Progenitor cell of endocrine pancreas (in vitro differentiated cells): ENCODE measurements around the gene C10orf105. TPM values are rescaled to one million over a fixed set of nuclear protein-coding genes. Genes with fewer than 3 reads are reported as not detected.

Experiments
- DNase-seq: peaks from one replicate; pipeline ENCODE4 v3.0.0; 2021; ENCODE audit warnings: low spot score; ENCODE audit not compliant: unreplicated experiment
- H3K27ac Mint-ChIP-seq: 2 replicates; pipeline ENCODE4 v1.8.0; 2021; ENCODE audit warnings: mild to moderate bottlenecking, moderate library complexity, mixed read lengths
- H3K27me3 Mint-ChIP-seq: 2 replicates; pipeline ENCODE4 v1.8.0; 2021; ENCODE audit warnings: mixed read lengths
- H3K36me3 Mint-ChIP-seq: 2 replicates; pipeline ENCODE4 v1.8.0; 2022; ENCODE audit warnings: mixed read lengths; ENCODE audit not compliant: insufficient read depth
- H3K4me1 Mint-ChIP-seq: 2 replicates; pipeline ENCODE4 v1.8.0; 2021; ENCODE audit warnings: low read depth, mixed read lengths
- H3K4me3 Mint-ChIP-seq: 2 replicates; pipeline ENCODE4 v1.8.0; 2021; ENCODE audit warnings: low read depth, mild to moderate bottlenecking, moderate library complexity, mixed read lengths
- H3K9me3 Mint-ChIP-seq: 2 replicates; pipeline ENCODE4 v1.8.0; 2021; ENCODE audit warnings: low read depth, mixed read lengths
- CTCF ChIP-seq: fragments of 200-600 bp; sonication (generic); IDR thresholded peaks from one replicate; pipeline ENCODE4 v1.5.0; 2021; ENCODE audit warnings: antibody characterized with exemption, mild to moderate bottlenecking; ENCODE audit not compliant: unreplicated experiment
- long read RNA-seq: library from polyadenylated mRNA; unstranded; transcript quantifications from one replicate; pipeline ENCODE4 v2.0.0, GENCODE V29; 2020
- total RNA-seq: library from RNA; stranded (reverse); gene quantifications from 2 replicates; pipeline ENCODE4 v1.2.1, GENCODE V29; 2021

The C10orf105 gene
- total RNA-seq = 0.07 TPM in 1 of 2 replicates, not detected in the other
- long read RNA-seq = 0 reads

DNA sequence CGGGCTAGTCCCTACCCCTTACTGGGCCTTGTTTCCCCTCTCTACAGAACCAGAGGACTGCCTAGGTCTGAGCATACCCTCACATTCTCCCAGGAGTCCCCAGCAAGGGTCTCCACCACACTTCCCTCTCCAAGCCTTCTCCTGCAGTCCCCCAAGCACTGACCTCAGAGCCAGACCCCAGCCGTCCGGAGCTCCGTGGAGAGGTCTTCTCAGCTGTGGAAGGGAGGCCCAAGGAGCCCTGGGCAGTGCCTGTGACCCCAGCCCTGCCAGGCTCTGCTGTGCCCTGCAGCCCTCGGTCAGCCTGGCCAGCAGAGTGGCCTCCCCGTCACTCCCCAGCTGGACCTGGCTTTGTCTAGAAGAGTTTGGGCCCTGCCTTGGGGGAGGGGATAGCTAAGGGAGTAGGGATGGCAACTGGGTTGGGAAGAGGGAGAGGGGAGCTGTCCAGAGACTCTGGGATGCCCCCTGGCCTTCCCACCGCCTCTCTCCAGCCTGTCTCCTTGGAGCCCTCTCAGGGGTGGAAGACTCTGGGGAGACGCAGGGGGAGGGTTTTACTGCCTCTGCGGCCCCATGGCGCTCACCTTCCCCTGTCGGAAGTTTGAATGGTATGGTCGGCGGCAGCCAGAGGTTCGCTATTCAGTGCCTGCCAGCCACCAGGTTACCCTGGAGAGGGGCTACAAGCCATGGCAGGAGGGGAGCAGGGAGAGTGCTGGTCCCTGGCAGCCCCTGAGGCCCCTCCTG, at the start of gene C10orf105:
C10orf105 (minus strand) TSS at position 315 of the 738 bp plus-strand sequence. CDS start 3,441 bp downstream, outside the sequence.
- Mint-ChIP-seq H3K9me3 (no peaks in the 10 kb centered on the region), H3K27ac (no peak within 1 kb of the TSS), H3K4me1 (no peaks in the 10 kb centered on the region), H3K4me3 (no peak within 1 kb of the TSS), H3K27me3 (peaks cover 20% of the 10 kb centered on the region), H3K36me3 (no peaks in the 10 kb centered on the region)
- DNase-seq = no peak
- TF ChIP-seq CTCF = no peak

DNA sequence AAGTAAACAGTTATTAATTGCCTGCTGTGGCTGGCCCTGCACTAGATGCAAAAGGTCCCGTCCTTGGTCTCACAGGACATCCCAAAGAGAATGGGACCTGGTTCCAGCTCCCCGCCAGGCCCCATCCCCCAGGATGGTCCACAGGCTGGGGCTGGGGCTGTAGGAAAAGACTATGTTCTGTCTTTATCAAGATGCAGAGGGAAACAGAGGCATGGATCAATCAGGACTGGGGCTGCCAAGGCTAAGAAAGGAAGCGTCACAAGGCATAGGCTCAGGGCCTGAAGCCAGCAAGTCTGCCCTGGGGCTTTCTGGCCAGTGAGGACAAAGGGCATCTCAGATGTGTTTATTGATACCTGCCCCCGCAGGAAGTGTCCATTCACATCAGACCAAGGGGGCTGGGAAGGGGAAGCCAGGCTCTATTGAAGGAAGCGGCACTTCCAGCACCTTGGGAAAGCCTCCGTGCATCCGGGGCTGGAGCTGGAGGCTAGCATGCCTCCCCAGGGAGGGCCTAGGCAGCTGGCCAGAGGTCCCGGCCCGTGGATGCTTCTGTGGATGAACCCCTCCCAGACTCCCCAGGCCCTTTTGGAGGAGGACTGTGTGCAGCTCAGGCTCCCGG, 48.0 kb upstream of the C10orf105 start:
- no peak for TF ChIP-seq CTCF
- Mint-ChIP-seq H3K4me3 (no peak overlapping the region), H3K36me3 (no peaks in the 10 kb centered on the region), H3K27ac (peak overlapping the region; percentile 95), H3K9me3 (no peaks in the 10 kb centered on the region), H3K27me3 (peaks cover 14% of the 10 kb centered on the region), H3K4me1 (peaks cover 16% of the 10 kb centered on the region)
- no peak for DNase-seq

GRCh38 chr10:71766717-71767419, 47.3 kb upstream of the C10orf105 start:
- Mint-ChIP-seq H3K27me3 (peaks cover 8% of the 10 kb centered on the region), H3K4me3 (peak overlapping the region; percentile 23), H3K4me1 (peaks cover 16% of the 10 kb centered on the region), H3K9me3 (no peaks in the 10 kb centered on the region), H3K36me3 (no peaks in the 10 kb centered on the region), H3K27ac (peak overlapping the region; percentile 95)
- no peak for TF ChIP-seq CTCF
- no peak for DNase-seq

- TF ChIP-seq CTCF = no peak
- no peak overlapping the region for H3K4me3 Mint-ChIP-seq
- no peaks in the 10 kb centered on the region for H3K9me3 Mint-ChIP-seq
- peaks cover 8% of the 10 kb centered on the region for H3K27me3 Mint-ChIP-seq
- peaks cover 16% of the 10 kb centered on the region for H3K4me1 Mint-ChIP-seq
- peak overlapping the region; percentile 95 for H3K27ac Mint-ChIP-seq
- no peak for DNase-seq
- no peaks in the 10 kb centered on the region for H3K36me3 Mint-ChIP-seq
Measured at GRCh38 chr10:71765906-71766716, 46.5 kb upstream of the C10orf105 start.
